ENCODE results near the gene NEDD4L.

GRCh38 chr18:58150772-58151171 is 106.7 kb downstream of the NEDD4L start:
- no peak for TF ChIP-seq CTCF (IDR thresholded peaks at IDR 0.05)
- no peak for TF ChIP-seq TCF7L2 (IDR thresholded peaks at IDR 0.05; ENCODE audit: low read depth, low read length)
- no peak for TF ChIP-seq POLR2AphosphoS5 (IDR thresholded peaks at IDR 0.05; ENCODE audit: low read depth, low read length)
- TF ChIP-seq SIN3A (IDR thresholded peaks at IDR 0.05; ENCODE audit: borderline replicate concordance, insufficient read depth, low read depth, low read length), result no peak
